Measurements from ENCODE around the gene GLRB.
"Not testable (repeated sequence)": the region's sequence is repeated elsewhere in the genome, so short reads cannot be mapped to it uniquely, and the experiment has no call there.

Gene GLRB

GRCh38 chr4:157075811-157076577 is at the start of gene GLRB:
GLRB (plus strand) TSS chr4:157076150; CDS start chr4:157078025, 1,875 bp downstream.
- no peak for DNase-seq (ENCODE audit: low read depth)
- peak within 1 kb of the TSS; percentile 72 for H3K4me3 ChIP-seq (ENCODE audit: low read depth, low read length)

- no peak overlapping the region for H3K4me3 ChIP-seq (ENCODE audit: low read depth, low read length)
- DNase-seq (ENCODE audit: low read depth), result no peak
Measured at GRCh38 chr4:157035471-157035870, 40.5 kb upstream of the GLRB start.

- DNase-seq (ENCODE audit: low read depth), result no peak
Measured at GRCh38 chr4:157040405-157040804, 35.5 kb upstream of the GLRB start.

GRCh38 chr4:157043131-157043530 is 32.8 kb upstream of the GLRB start:
- no peak for DNase-seq (ENCODE audit: low read depth)
- no peak overlapping the region for H3K4me3 ChIP-seq (ENCODE audit: low read depth, low read length)

More at GRCh38 chr4:157040405-157040804, 35.5 kb upstream of the GLRB start:
- no peak overlapping the region for H3K4me3 ChIP-seq (ENCODE audit: low read depth, low read length)

- peak; percentile 54 for DNase-seq (ENCODE audit: low read depth)
Measured at GRCh38 chr4:157045507-157046127, 30.3 kb upstream of the GLRB start.

GRCh38 chr4:157048248-157048647 is 27.7 kb upstream of the GLRB start:
- DNase-seq (ENCODE audit: low read depth), result peak; percentile 77
- no peak overlapping the region for H3K4me3 ChIP-seq (ENCODE audit: low read depth, low read length)

More at GRCh38 chr4:157045507-157046127, 30.3 kb upstream of the GLRB start:
- H3K4me3 ChIP-seq (ENCODE audit: low read depth, low read length), result no peak overlapping the region

- no peak for DNase-seq (ENCODE audit: low read depth)
- no peak overlapping the region for H3K4me3 ChIP-seq (ENCODE audit: low read depth, low read length)
Measured at GRCh38 chr4:157050561-157050960, 25.4 kb upstream of the GLRB start.

- no peak overlapping the region for H3K4me3 ChIP-seq (ENCODE audit: low read depth, low read length)
- DNase-seq (ENCODE audit: low read depth), result peak; percentile 23
Measured at GRCh38 chr4:157052429-157053040, 23.4 kb upstream of the GLRB start.

GRCh38 chr4:157057218-157057617 is 18.7 kb upstream of the GLRB start:
- DNase-seq (ENCODE audit: low read depth), result no peak
- H3K4me3 ChIP-seq (ENCODE audit: low read depth, low read length), result no peak overlapping the region

- not testable (repeated sequence) for H3K4me3 ChIP-seq (ENCODE audit: low read depth, low read length); DNase-seq (ENCODE audit: low read depth)
Measured at GRCh38 chr4:157058899-157059298, 17.1 kb upstream of the GLRB start.

- DNase-seq (ENCODE audit: low read depth), result no peak
- no peak overlapping the region for H3K4me3 ChIP-seq (ENCODE audit: low read depth, low read length)
Measured at GRCh38 chr4:157072002-157072401, 3.9 kb upstream of the GLRB start.

GRCh38 chr4:157075401-157075800 is 549 bp upstream of the GLRB start:
- no peak for DNase-seq (ENCODE audit: low read depth)
- H3K4me3 ChIP-seq (ENCODE audit: low read depth, low read length), result peak overlapping the region; percentile 72

- H3K4me3 ChIP-seq (ENCODE audit: low read depth, low read length), result peak overlapping the region; percentile 72
- DNase-seq (ENCODE audit: low read depth), result no peak
Measured at GRCh38 chr4:157076578-157076947, 613 bp downstream of the GLRB start.

GRCh38 chr4:157079441-157079840 is 3.5 kb downstream of the GLRB start:
- DNase-seq (ENCODE audit: low read depth), result no peak
- no peak overlapping the region for H3K4me3 ChIP-seq (ENCODE audit: low read depth, low read length)

GRCh38 chr4:157080605-157081004 is 4.7 kb downstream of the GLRB start:
- DNase-seq (ENCODE audit: low read depth), result no peak
- no peak overlapping the region for H3K4me3 ChIP-seq (ENCODE audit: low read depth, low read length)

GRCh38 chr4:157095716-157096115 is 19.8 kb downstream of the GLRB start:
- DNase-seq (ENCODE audit: low read depth), result no peak
- H3K4me3 ChIP-seq (ENCODE audit: low read depth, low read length), result no peak overlapping the region

- DNase-seq (ENCODE audit: low read depth), result no peak
- no peak overlapping the region for H3K4me3 ChIP-seq (ENCODE audit: low read depth, low read length)
Measured at GRCh38 chr4:157096439-157096838, 20.5 kb downstream of the GLRB start.

- DNase-seq (ENCODE audit: low read depth), result no peak
- H3K4me3 ChIP-seq (ENCODE audit: low read depth, low read length), result no peak overlapping the region
Measured at GRCh38 chr4:157099506-157099905, 23.6 kb downstream of the GLRB start.

- no peak overlapping the region for H3K4me3 ChIP-seq (ENCODE audit: low read depth, low read length)
- DNase-seq (ENCODE audit: low read depth), result no peak
Measured at GRCh38 chr4:157104541-157104940, 28.6 kb downstream of the GLRB start.

- DNase-seq (ENCODE audit: low read depth), result no peak
Measured at GRCh38 chr4:157114671-157115070, 38.7 kb downstream of the GLRB start.

More at GRCh38 chr4:157114671-157115070, 38.7 kb downstream of the GLRB start:
- H3K4me3 ChIP-seq (ENCODE audit: low read depth, low read length), result no peak overlapping the region

All from skeletal muscle cell (primary cell).